GM12878 (cell line): ENCODE data around the gene PTPRF. TPM values are rescaled to one million over a fixed set of nuclear protein-coding genes. Genes with fewer than 3 reads are reported as not detected.
A peak's percentile ranks its signal among the peaks of the same experiment; 100 is the strongest.

Experiments used
- ATAC-seq: fragments of 200-7000 bp; cut with Tn5 transposase; 3 replicates; pipeline ENCODE4 v1.9.1; 2020; ENCODE audit warnings: mild to moderate bottlenecking, moderate library complexity
- BruUV-seq: library from RNA; stranded (reverse); fragments of 400-500 nt; replicated peaks from 2 replicates; lab custom pipeline; 2021; lab: Mats Ljungman, UMichigan
- CTCF ChIA-PET: fragments of 300-600 bp; sonication (Branson Sonifier 250); formaldehyde crosslinking; extraction: SDS; loops from one replicate; lab custom pipeline; 2021; ENCODE audit warnings: inconsistent platforms; lab: Yijun Ruan, JAX
- POLR2A ChIA-PET: fragments of 350-600 bp; formaldehyde crosslinking; extraction: SDS; loops from one replicate; lab custom pipeline; 2021; ENCODE audit warnings: inconsistent platforms; lab: Charles Lee
- RAD21 ChIA-PET: fragments of 300-600 bp; sonication (Branson Sonifier 250); formaldehyde crosslinking; loops from one replicate; lab custom pipeline; 2023; ENCODE audit warnings: antibody characterized with exemption; ENCODE audit not compliant: unreplicated experiment; lab: Charles Lee
- SMC1A ChIA-PET: fragments of 300-600 bp; sonication (Branson Sonifier 250); formaldehyde crosslinking; loops from one replicate; lab custom pipeline; 2023; ENCODE audit not compliant: unreplicated experiment, uncharacterized antibody; lab: Charles Lee
- DNase-seq: peaks from one replicate; pipeline ENCODE4 v3.0.0-alpha.2; 2011; ENCODE audit warnings: low read depth, low spot score
- FAIRE-seq: peaks from 3 replicates; lab custom pipeline; 2011; peaks lifted over from hg19 to GRCh38; lab: Jason Lieb, UNC
- H2AFZ ChIP-seq: 2 replicates; pipeline ENCODE4 v1.6.0; 2011; ENCODE audit warnings: low read depth, low read length, control low read depth; ENCODE audit not compliant: control insufficient read depth
- H3K27ac ChIP-seq: 2 replicates; pipeline ENCODE4 v1.5.1; 2011; ENCODE audit warnings: control low read depth; ENCODE audit not compliant: control insufficient read depth, insufficient read depth
- H3K27me3 ChIP-seq, 2 experiments: replicated peaks in 1 of 2; 2 replicates each; pipeline versions ENCODE4 v1.6.0 to v1.6.1; 2011; ENCODE audit warnings: low read length in 1 of 2; ENCODE audit not compliant: control insufficient read depth in 2 of 2, insufficient read depth in 2 of 2
- H3K36me3 ChIP-seq, 2 experiments: 2 replicates each; pipeline ENCODE4 v1.5.1; 2011; ENCODE audit warnings: low read length in 1 of 2; ENCODE audit not compliant: control insufficient read depth in 2 of 2, insufficient read depth in 2 of 2
- H3K4me1 ChIP-seq: 2 replicates; pipeline ENCODE4 v1.6.1; 2011; ENCODE audit warnings: mild to moderate bottlenecking, low read length, moderate library complexity, mixed read lengths; ENCODE audit not compliant: control insufficient read depth, insufficient read depth
- H3K4me2 ChIP-seq: 2 replicates; pipeline ENCODE4 v1.6.0; 2011; ENCODE audit warnings: control low read depth; ENCODE audit not compliant: control insufficient read depth, insufficient read depth
- H3K4me3 ChIP-seq: fragments of 200-600 bp; sonication (generic); 2 replicates; pipeline ENCODE4 v1.5.1; 2016
- H3K79me2 ChIP-seq: 2 replicates; pipeline ENCODE4 v1.6.0; 2011; ENCODE audit warnings: low read length; ENCODE audit not compliant: control insufficient read depth, insufficient read depth
- H3K9ac ChIP-seq: 2 replicates; pipeline ENCODE4 v1.8.0; 2011; ENCODE audit warnings: low read length, control low read depth, mixed read lengths; ENCODE audit not compliant: control insufficient read depth, insufficient read depth
- H3K9me3 ChIP-seq: replicated peaks from 3 replicates; pipeline ENCODE4 v1.5.1; 2011; ENCODE audit warnings: mild to moderate bottlenecking, low read length; ENCODE audit not compliant: control insufficient read depth, insufficient read depth
- H4K20me1 ChIP-seq: 2 replicates; pipeline ENCODE4 v1.6.0; 2011; ENCODE audit not compliant: control insufficient read depth, insufficient read depth
- ATF3 ChIP-seq: IDR thresholded peaks from 2 replicates; pipeline ENCODE4 v1.6.1; 2011; ENCODE audit warnings: low read depth, mild to moderate bottlenecking, low read length, moderate library complexity, borderline replicate concordance; ENCODE audit errors: extremely low read depth
- BCLAF1 ChIP-seq: fragments of 450-650 bp; IDR thresholded peaks from 2 replicates; pipeline ENCODE4 v1.6.1; 2017; ENCODE audit warnings: antibody characterized with exemption, mild to moderate bottlenecking, moderate library complexity
- BRCA1 ChIP-seq: IDR thresholded peaks from 2 replicates; pipeline ENCODE4 v1.6.1; 2011; ENCODE audit warnings: low read depth, low read length, improper control_type of control experiment
- CBX5 ChIP-seq: sonication (generic); IDR thresholded peaks from 2 replicates; pipeline ENCODE4 v1.6.1; 2016; ENCODE audit warnings: low read depth, moderate library complexity, mild to moderate bottlenecking, inconsistent platforms
- CREM ChIP-seq: IDR thresholded peaks from 2 replicates; pipeline ENCODE4 v1.6.1; 2014; ENCODE audit warnings: antibody characterized with exemption, low read depth
- EED ChIP-seq: sonication (generic); IDR thresholded peaks from 2 replicates; pipeline ENCODE4 v1.6.1; 2016; ENCODE audit warnings: antibody characterized with exemption, low read depth
- FOXK2 ChIP-seq: fragments of 450-650 bp; IDR thresholded peaks from 2 replicates; pipeline ENCODE4 v1.6.1; 2017; ENCODE audit warnings: mild to moderate bottlenecking, moderate library complexity
- GATAD2B ChIP-seq: fragments of 450-650 bp; conservative IDR thresholded peaks from 2 replicates; pipeline ENCODE4 v1.6.1; 2017; ENCODE audit warnings: low read depth, mild to moderate bottlenecking, moderate library complexity
- IKZF1 ChIP-seq: fragments of 450-650 bp; conservative IDR thresholded peaks from 2 replicates; pipeline ENCODE4 v1.6.1; 2017; ENCODE audit warnings: antibody characterized with exemption, mild to moderate bottlenecking
- IKZF2 ChIP-seq, 2 experiments: fragments of 450-650 bp; IDR thresholded peaks; 2 replicates each; pipeline ENCODE4 v1.6.1; 2017; ENCODE audit warnings: mild to moderate bottlenecking in 2 of 2, moderate library complexity in 2 of 2
- JUND ChIP-seq: IDR thresholded peaks from 2 replicates; pipeline ENCODE4 v1.6.1; 2012; ENCODE audit warnings: low read depth, mild to moderate bottlenecking, low read length, improper control_type of control experiment, moderate library complexity
- MLLT1 ChIP-seq: fragments of 450-650 bp; IDR thresholded peaks from 2 replicates; pipeline ENCODE4 v1.6.1; 2016; ENCODE audit warnings: mild to moderate bottlenecking
- PBX3 ChIP-seq: IDR thresholded peaks from 2 replicates; pipeline ENCODE4 v1.6.1; 2011; ENCODE audit warnings: mild to moderate bottlenecking, low read depth, low read length, moderate library complexity; ENCODE audit not compliant: insufficient replicate concordance
- RAD21 ChIP-seq: IDR thresholded peaks from 2 replicates; pipeline ENCODE4 v1.6.1; 2011; ENCODE audit warnings: mild to moderate bottlenecking, low read depth, low read length, moderate library complexity; ENCODE audit not compliant: insufficient read depth
- RUNX3 ChIP-seq: IDR thresholded peaks from 2 replicates; pipeline ENCODE4 v1.6.1; 2012; ENCODE audit warnings: low read length, inconsistent platforms
- SMAD1 ChIP-seq: fragments of 450-650 bp; IDR thresholded peaks from 2 replicates; pipeline ENCODE4 v1.6.1; 2018; ENCODE audit warnings: mild to moderate bottlenecking, low read depth; ENCODE audit not compliant: partially characterized antibody
- SUPT20H ChIP-seq: IDR thresholded peaks from 2 replicates; pipeline ENCODE4 v1.6.1; 2011; ENCODE audit warnings: low read depth, mild to moderate bottlenecking, low read length, moderate library complexity, borderline replicate concordance; ENCODE audit not compliant: control insufficient read depth
- WGBS: methylation state at CpG from one replicate; pipeline ENCODE4 v1.1.6; 2016; ENCODE audit warnings: low lambda C conversion rate; ENCODE audit not compliant: insufficient replicate concordance, insufficient coverage; ENCODE audit errors: missing lambda C conversion rate; 5-methylcytosine and 5-hydroxymethylcytosine counted together
- in situ Hi-C: fragments of 300-500 bp; cut with MboI; formaldehyde crosslinking; loops from 9 replicates; pipeline ENCODE4 v1.14.3; 2018; ENCODE audit warnings: mixed read lengths
- intact Hi-C: fragments of 100-400 bp; cut with micrococcal nuclease; formaldehyde crosslinking; loops from one replicate; pipeline ENCODE4 v1.14.2; 2022; ENCODE audit not compliant: unreplicated experiment
- polyA plus RNA-seq, 11 experiments: library from polyadenylated mRNA; depleted of rRNA in 4 of 11; unstranded in 6 of 11; stranded (reverse) in 5 of 11; fragments of >200 nt; fragmentation: Nextera tagmentation in 4 of 11; fragmentation: Illumina TruSeq in 1 of 11; extraction: Ambion mirVana in 4 of 11; extraction: Trizol in 1 of 11; gene quantifications; 1 replicate in 1 of 11; 2 replicates in 10 of 11; pipeline versions ENCODE4 v1.2.1 to v1.2.3, GENCODE V29; 2011 to 2016; ENCODE audit warnings: inconsistent platforms in 2 of 11, missing spikeins in 2 of 11, low read depth in 1 of 11
- total RNA-seq, 4 experiments: library from RNA; depleted of rRNA in 3 of 4; stranded (reverse); fragments of >200 nt in 3 of 4; fragmentation: Illumina TruSeq in 1 of 4; extraction: Trizol in 1 of 4; gene quantifications; 2 replicates each; pipeline versions ENCODE4 v1.2.1 to v1.2.3, GENCODE V29; 2013 to 2021

PTPRF gene
- total and polyA plus RNA-seq, 10 of the 15 experiments (the other 5 are each of a cell fraction or from before 2014, with no cell fraction given) = 0.04 to 2.6 (median 0.32) TPM

- CTCF ChIA-PET = interaction anchor here (0.9 to 8.3 kb wide), 11 partner anchors 13 to 425 kb away, joined by 3 to 95 read pairs (median 4); partner anchors contain the start of gene ARTN
- TF ChIP-seq RAD21 (no peak), GATAD2B (no peak), JUND (no peak), CREM (no peak), SMAD1 (no peak), ATF3 (no peak), EED (no peak), MLLT1 (no peak; the same call in 1 of the 2 replicates), BRCA1 (no peak), PBX3 (no peak), IKZF1 (no peak), IKZF2 (IDR thresholded peaks at IDR 0.05) (no peak), CBX5 (no peak), FOXK2 (no peak), SUPT20H (no peak), BCLAF1 (no peak), RUNX3 (no peak)
- in situ Hi-C loops (no loop called here), intact Hi-C loops (loop anchor here (2.0 to 10.0 kb wide), 3 partner anchors 55 to 427 kb away; partner anchors contain the start of genes IPO13 and ST3GAL3)
- ATAC-seq (no peak), DNase-seq (no peak), FAIRE-seq (no peak)
- RAD21 ChIA-PET = interaction anchor here (0.7 to 6.1 kb wide), 6 partner anchors 13 to 601 kb away, joined by 3 to 96 read pairs (median 16); partner anchors contain the start of gene ARTN
- Histone ChIP-seq H3K36me3 (peaks cover 6 to 16% of the 10 kb centered on the region in 2 experiments; a peak in 3 of 4 replicates), H4K20me1 (no peaks in the 10 kb centered on the region), H3K4me1 (peaks cover 10% of the 10 kb centered on the region), H3K9ac (peak overlapping the region; percentile 4; the same call in 1 of the 2 replicates), H2AFZ (no peak overlapping the region), H3K4me2 (peak overlapping the region; percentile 78), H3K4me3 (peak overlapping the region; percentile 98), H3K79me2 (peaks cover 34% of the 10 kb centered on the region), H3K27me3 (no peaks in the 10 kb centered on the region), H3K27ac (no peak overlapping the region), H3K9me3 (no peaks in the 10 kb centered on the region)
- BruUV-seq = no TSS peak
- SMC1A ChIA-PET = interaction anchor here (0.6 to 3.6 kb wide), 11 partner anchors 8 to 425 kb away, joined by 3 to 32 read pairs (median 4); partner anchors contain the start of gene ST3GAL3
- POLR2A ChIA-PET = interaction anchor here (0.5 to 5.7 kb wide), 15 partner anchors 8 to 885 kb away, joined by 3 to 37 read pairs (median 3); partner anchors contain the start of genes C1orf50, ELOVL1, P3H1 and ST3GAL3
- WGBS = 82% methylated on average over 3 of the region's 3 CpGs
These were observed 121.2 kb downstream of the PTPRF start for GRCh38 chr1:43651902-43652301.
